Stimulated activated naive CD4-positive, alpha-beta T cell (primary cell): ENCODE results near the gene C3orf80.
A peak's percentile ranks its signal among the peaks of the same experiment; 100 is the strongest.
"Not testable (repeated sequence)": the region's sequence is repeated elsewhere in the genome, so short reads cannot be mapped to it uniquely, and the experiment has no call there.

Source experiments
- DNase-seq, 6 experiments: peaks; one replicate each; lab custom pipeline; 2025; lab: John Stamatoyannopoulos, UW

The C3orf80 gene

DNA sequence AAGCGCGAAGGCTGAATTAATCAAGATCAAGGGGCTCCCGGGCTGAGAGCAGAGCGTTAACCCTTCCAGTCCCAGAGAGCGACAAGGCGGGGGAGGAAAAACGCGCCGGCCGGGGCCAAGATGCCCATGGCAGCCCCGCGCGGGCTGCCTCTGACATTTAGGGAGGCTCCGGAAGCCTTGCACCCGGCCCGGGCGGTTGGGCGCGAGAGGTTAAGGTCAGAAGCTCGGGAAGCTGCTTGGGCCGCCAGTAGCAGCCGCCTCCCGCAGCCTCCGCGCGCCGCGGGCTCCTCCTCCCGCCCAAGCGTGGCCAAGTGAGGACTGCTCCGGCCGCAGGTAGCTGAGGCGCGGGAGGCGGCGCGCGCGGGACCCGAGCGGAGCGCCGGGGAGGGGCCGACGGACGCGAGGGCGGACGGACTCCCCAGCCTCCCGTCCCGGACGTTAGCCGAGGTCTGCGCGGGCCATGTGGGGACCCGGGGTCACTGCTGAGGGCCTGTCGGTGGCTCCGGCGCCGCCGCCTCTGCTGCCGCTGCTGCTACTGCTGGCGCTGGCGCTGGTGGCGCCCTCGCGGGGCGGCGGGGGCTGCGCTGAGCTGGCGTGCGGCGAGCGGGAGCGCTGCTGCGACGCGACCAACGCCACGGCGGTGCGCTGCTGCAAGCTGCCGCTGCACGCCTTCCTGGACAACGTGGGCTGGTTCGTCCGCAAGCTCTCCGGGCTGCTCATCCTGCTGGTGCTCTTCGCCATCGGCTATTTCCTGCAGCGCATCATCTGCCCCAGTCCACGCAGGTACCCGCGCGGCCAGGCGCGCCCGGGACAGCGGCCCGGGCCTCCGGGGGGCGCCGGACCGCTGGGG, at the start of gene C3orf80:
Gene C3orf80, plus strand, starts transcription at position 247 of the 850 bp plus-strand sequence. Its CDS starts 214 bp downstream, at position 461.
- DNase-seq = peak in 2 of 6 experiments; percentile 36 to 43

- DNase-seq = no peak
Measured at GRCh38 chr3:160176923-160177322, 48.3 kb upstream of the C3orf80 start.

- not testable (repeated sequence) for DNase-seq
Measured at GRCh38 chr3:160178661-160179060, 46.6 kb upstream of the C3orf80 start.

DNA sequence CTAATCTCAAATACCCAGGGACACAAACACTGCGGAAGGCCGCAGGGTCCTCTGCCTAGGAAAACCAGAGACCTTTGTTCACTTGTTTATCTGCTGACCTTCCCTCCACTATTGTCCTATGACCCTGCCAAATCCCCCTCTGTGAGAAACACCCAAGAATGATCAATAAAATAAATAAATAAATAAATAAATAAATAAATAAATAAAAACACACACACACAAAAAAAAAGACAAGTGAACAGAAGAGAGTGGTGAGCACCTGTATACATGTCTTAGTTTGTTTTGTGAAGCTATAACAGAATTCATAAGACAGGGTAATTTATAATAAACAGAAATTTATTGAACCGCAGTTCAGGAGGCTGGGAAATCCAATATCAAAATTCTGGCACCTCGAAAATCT, 45.8 kb upstream of the C3orf80 start:
- DNase-seq = not testable (repeated sequence)

DNA sequence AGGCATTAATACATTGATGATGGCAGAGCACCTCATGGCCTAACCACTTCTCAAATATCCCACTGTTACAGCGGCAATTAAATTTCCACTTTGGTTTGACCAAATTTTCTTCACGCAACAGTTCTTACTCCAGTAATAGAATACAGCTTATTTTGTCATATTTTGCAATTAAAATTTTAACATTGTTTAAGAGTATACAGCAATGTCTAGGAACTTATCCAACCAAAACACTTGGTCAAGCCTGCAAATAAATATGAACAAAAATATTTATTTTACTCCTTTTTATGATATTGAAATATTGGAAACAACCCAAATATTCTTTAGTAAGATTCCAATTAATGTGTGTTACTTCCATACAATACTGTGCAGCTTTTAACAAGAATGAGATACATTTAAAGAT, 45.3 kb upstream of the C3orf80 start:
- no peak for DNase-seq

GRCh38 chr3:160180581-160181216, 44.5 kb upstream of the C3orf80 start:
- DNase-seq = no peak

DNA sequence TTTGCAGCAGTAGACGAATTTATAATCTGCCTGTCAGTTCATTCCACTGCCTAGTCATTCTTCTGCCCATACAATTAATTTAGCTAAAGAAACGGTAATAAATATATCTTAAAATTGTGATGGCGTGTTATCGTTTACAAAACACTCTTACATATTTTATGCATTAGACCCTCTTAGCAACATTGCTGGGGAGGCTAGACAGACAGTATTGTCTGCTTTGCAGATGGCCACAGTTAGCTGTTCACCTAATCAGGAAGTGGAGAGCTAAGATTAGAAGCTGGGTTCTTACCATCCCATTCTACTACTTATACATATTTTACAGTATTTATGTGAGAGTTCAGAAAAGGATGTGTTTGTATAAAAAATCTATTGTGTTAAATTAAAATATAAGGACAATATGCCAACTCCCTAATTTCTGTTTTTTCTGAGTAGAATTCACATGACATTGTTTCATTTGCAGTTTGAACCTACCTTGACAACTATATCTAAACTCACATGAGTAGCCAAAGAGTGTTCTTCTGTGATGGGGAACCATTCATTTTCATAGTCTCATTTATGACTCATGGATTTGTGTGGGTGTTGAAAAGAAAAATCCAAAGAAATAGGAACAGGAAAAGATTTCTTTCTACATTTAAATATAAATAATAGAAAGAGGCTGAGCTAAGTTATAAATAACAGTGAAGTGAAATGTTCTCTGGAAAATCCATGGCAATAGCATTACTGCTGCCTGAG, 41.7 kb upstream of the C3orf80 start:
- DNase-seq = no peak

DNA sequence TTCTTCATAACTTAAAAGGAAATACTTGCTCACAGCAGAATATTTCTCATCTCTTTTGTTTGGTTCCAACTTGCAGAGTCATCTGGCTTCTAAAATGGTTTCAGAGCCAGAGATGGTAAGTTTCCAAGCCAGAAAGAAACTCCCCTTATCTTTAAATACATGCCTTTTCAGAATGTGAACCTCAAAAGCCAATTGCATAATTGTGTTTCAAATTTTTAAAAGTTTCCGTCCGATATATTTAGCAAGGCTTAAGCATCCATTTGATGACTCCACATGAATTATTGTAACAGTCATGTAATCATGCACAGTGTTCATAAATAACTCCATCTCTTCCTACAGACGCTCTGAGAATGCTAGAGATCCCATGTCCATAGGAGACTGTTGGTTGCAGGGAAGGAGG, 40.6 kb upstream of the C3orf80 start:
- DNase-seq = no peak

DNA sequence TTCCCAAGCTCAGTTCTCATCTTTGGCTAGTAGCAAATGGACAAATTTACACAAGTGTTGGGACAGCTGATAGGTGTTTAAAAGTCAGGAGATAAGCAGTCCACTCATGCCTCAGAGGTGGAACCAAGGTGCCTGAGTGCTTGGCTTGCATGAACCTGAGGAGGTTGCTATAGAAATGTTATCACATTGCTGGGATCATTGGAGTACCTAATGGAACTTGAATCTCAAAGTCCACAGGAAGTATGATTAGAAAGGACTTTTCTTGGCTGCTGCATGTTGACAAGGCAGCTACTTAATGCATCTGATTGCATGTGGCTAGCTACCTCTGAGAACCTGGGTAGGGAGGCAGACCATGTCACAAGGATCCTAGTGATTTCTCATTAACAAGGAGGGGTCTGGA, 39.5 kb upstream of the C3orf80 start:
- DNase-seq = no peak

GRCh38 chr3:160187288-160187687, 37.9 kb upstream of the C3orf80 start:
- no peak for DNase-seq

- no peak for DNase-seq
Measured at GRCh38 chr3:160192310-160193029, 32.8 kb upstream of the C3orf80 start.

DNA sequence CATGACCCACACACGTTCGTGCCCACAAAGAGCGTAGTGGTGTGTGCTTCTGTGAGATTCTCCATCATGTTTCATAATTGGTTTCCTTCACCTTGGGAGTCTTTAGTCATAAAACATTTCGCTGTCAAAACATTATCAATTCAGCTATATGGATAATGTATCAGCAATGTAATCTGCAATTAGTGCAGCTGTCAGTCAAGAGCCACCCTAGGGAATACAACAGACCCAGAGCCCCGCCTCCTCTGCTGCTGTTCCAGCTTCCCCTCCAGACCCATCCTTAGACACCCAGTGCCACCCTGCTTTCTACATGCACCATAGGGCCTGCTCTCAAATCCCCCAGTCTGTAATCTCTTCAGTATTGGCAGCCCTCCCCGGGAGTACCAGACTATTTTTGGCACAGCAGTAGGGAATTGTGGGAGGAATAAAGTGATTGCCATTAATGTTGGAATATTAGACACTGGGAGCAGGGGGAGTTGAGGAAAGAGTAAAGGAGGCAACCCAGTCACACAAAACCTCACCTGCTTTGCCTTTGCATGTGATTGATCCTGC, 31.5 kb upstream of the C3orf80 start:
- no peak for DNase-seq

GRCh38 chr3:160194438-160194837, 30.8 kb upstream of the C3orf80 start:
- DNase-seq = no peak

- no peak for DNase-seq
Measured at GRCh38 chr3:160195106-160195505, 30.1 kb upstream of the C3orf80 start.

DNA sequence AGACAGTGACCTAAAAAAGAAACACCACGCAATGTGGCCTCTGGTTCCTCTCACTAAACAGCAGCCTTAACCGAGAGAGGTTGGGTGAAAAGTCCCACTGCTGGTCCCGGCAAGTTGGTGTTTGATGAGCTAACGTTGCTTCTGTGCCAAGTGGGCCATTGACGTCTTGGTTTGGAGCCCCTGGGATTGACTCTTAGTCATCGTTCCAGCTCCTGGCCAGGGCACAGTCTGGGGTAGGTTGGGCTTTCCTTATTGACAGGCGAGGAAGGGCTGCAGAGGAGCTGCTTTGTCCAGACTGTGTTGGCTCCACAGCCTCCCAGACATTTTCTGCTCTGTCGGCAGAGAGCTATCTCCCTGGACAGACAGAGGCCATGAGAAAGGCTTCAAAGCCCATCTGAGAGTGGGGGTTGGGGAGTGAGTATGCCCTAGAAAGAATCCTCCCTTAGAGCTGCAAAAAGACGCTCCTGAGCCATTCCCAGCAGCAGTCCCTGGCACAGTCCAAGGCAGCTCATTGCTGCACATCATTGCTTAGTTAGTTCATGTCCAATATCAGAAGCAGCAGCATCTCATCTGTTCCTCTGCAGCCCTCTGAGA, 28.6 kb upstream of the C3orf80 start:
- no peak for DNase-seq

- DNase-seq = no peak
Measured at GRCh38 chr3:160199108-160199507, 26.1 kb upstream of the C3orf80 start.

DNA sequence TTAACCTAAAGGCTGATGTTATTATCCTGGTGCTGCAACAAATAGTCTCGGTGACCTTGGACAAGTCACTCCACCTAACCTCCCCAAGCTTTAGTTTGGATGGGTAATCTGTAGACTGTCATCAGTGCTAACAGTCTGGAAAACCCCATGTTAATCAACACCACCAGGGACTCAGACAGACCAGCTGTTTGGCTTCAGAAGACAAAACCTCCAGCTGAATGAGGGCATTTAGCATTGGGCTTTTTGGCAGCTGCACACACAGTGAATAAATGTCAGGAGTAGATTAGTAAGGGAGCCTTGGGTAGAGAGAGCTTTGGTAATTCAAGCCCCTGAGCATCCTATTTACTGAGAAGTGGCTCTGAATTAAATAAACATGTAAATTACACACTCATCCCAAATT, 24.9 kb upstream of the C3orf80 start:
- no peak for DNase-seq

DNA sequence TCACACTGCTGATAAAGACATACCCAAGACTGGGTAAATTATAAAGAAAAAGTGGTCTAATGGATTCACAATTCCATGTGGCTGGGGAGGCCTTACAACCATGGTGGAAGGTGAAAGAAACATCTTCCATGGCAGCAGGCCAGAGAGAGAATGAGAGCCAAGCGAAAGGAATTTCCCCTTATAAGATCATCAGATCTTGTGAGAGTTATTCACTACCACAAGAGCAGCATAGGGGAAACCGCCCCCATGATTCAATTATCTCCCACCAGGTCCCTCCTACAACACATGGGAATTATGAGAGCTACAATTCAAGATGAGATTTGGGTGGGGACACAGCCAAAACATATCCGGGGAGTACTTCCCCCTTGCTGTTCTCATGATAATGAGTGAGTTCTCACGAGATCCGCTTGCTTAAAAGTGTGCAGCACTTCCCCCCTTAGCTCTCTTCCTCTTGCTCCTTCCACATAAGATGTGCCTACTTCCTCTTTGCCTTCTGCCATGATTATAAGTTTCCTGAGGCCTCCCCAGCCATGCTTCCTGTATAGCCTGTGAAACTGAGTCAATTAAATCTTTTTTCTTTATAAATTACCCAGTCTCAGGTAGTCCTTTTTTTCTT, 20.7 kb upstream of the C3orf80 start:
- not testable (repeated sequence) for DNase-seq

GRCh38 chr3:160205606-160206005, 19.6 kb upstream of the C3orf80 start:
- no peak for DNase-seq

DNA sequence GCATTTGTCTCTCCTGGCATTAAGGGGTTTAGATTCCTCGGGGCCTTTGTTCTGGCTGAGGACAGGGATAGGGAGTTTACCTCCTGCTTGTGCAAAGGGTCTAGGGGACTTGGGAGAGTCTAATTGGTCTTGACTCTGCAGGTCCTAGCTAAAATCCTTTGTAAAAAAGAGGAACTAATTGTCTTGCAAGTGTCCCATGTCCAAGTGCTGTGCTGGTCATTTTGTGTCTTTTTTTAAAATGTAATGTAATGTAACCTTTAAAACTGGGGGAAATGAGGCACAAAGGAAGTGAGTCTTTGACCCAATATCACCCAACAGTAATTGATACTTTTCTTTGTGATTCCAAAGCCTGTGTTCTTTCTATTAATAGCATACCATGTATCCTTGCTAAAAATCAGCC, 14.9 kb upstream of the C3orf80 start:
- DNase-seq = no peak

- no peak for DNase-seq
Measured at GRCh38 chr3:160210799-160211221, 14.4 kb upstream of the C3orf80 start.
